K562 (cell line): ENCODE results near the gene RCC1. TPM values are rescaled to one million over a fixed set of nuclear protein-coding genes. Genes with fewer than 3 reads are reported as not detected.

Experiments
- CAMTA2 ChIP-seq: fragments of 250-450 bp; sonication (Bioruptor Pico); conservative IDR thresholded peaks from 2 replicates; pipeline ENCODE4 v1.5.1; 2022
- CHD2 ChIP-seq: IDR thresholded peaks from 2 replicates; pipeline ENCODE4 v1.6.1; 2011; ENCODE audit warnings: low read depth, low read length
- EP300 ChIP-seq: IDR thresholded peaks from 2 replicates; pipeline ENCODE4 v1.6.1; 2012; ENCODE audit warnings: low read length, improper control_type of control experiment
- ETS2 ChIP-seq: IDR thresholded peaks from 2 replicates; pipeline ENCODE4 v1.6.1; 2016; ENCODE audit warnings: borderline replicate concordance, missing genetic modification characterization, mild to moderate bottlenecking, moderate library complexity, missing compliant biosample characterization; ENCODE audit not compliant: poor library complexity, severe bottlenecking
- PHF21A ChIP-seq: fragments of 450-650 bp; IDR thresholded peaks from 2 replicates; pipeline ENCODE4 v1.6.1; 2017; ENCODE audit warnings: low read depth, borderline replicate concordance
- TEAD2 ChIP-seq: fragments of 450-650 bp; IDR thresholded peaks from 2 replicates; pipeline ENCODE4 v1.6.1; 2016; ENCODE audit warnings: missing genetic modification characterization, control low read depth, missing compliant biosample characterization
- ZBTB8A ChIP-seq: fragments of 450-650 bp; IDR thresholded peaks from 2 replicates; pipeline ENCODE4 v1.6.1; 2018; ENCODE audit warnings: mild to moderate bottlenecking, moderate library complexity; ENCODE audit not compliant: partially characterized antibody
- polyA plus RNA-seq, 8 experiments: library from polyadenylated mRNA; depleted of rRNA in 4 of 8; stranded (reverse) in 5 of 8; unstranded in 3 of 8; fragments of >200 nt; fragmentation: Nextera tagmentation in 2 of 8; fragmentation: Illumina TruSeq in 1 of 8; extraction: Ambion mirVana in 2 of 8; extraction: Trizol in 1 of 8; gene quantifications; 2 replicates each; pipeline versions ENCODE4 v1.2.1 to v1.2.3, GENCODE V29; 2011 to 2014; ENCODE audit warnings: inconsistent platforms in 1 of 8, missing spikeins in 1 of 8
- total RNA-seq, 7 experiments: library from RNA; depleted of rRNA in 6 of 7; stranded (reverse); fragments of >200 nt in 6 of 7; fragmentation: Illumina TruSeq in 2 of 7; extraction: Trizol in 2 of 7; gene quantifications; 2 replicates each; pipeline versions ENCODE4 v1.2.1 to v1.2.3, GENCODE V29; 2011 to 2021; ENCODE audit warnings: low replicate concordance in 1 of 7
- TF ChIP-seq, protein P1 (sequence below): fragments of 250-450 bp; sonication (Bioruptor Pico); IDR thresholded peaks from 2 replicates; pipeline ENCODE4 v1.5.0; 2021; ENCODE audit warnings: mild to moderate bottlenecking, borderline replicate concordance
- TF ChIP-seq, protein P2 (sequence below): fragments of 250-450 bp; sonication (Bioruptor Pico); IDR thresholded peaks from 2 replicates; pipeline ENCODE4 v1.4.0; 2020; ENCODE audit warnings: mild to moderate bottlenecking, moderate library complexity
- TF ChIP-seq, protein P3 (sequence below): sonication (generic); formaldehyde crosslinking; IDR thresholded peaks from 2 replicates; pipeline ENCODE4 v1.8.1; 2023; ENCODE audit warnings: missing genetic modification reagents, mild to moderate bottlenecking, borderline replicate concordance
- TF ChIP-seq, protein P4 (sequence below): fragments of 200-800 bp; sonication (Bioruptor generic); IDR thresholded peaks from 2 replicates; pipeline ENCODE4 v1.6.1; 2016; ENCODE audit warnings: missing genetic modification characterization, missing compliant biosample characterization
- TF ChIP-seq, protein P5 (sequence below): sonication (generic); formaldehyde crosslinking; IDR thresholded peaks from 2 replicates; pipeline ENCODE4 v1.8.1; 2023; ENCODE audit warnings: mild to moderate bottlenecking, missing genetic modification reagents

The RCC1 gene
- total and polyA plus RNA-seq, 9 of the 15 experiments (the other 6 are each of a cell fraction or from before 2014, with no cell fraction given), result 16.4 to 202 (median 107) TPM

DNA sequence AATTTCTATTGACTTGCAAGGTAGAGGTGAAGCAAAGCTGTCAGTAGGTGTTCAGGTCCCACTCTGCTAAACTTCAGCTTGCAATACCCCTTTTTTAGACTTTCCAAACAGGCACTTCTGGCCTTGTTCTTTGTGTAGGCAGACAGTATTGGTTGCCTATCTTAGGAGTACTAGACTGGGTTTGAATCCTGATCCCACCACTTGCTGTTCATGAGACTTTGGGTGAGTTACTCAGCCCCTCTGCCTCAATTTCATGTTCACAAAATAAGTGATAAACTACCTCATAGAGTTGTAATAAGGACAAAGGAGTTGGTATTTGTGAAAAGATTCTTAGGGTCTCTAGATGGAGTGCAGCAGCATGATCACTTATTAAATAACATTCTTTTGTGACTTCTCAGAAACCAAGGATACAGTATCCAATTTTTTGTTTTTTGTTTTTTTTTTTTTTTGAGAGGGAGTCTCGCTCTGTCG is 5.2 kb downstream of the RCC1 start (continued):
- TF ChIP-seq, protein P1, sequence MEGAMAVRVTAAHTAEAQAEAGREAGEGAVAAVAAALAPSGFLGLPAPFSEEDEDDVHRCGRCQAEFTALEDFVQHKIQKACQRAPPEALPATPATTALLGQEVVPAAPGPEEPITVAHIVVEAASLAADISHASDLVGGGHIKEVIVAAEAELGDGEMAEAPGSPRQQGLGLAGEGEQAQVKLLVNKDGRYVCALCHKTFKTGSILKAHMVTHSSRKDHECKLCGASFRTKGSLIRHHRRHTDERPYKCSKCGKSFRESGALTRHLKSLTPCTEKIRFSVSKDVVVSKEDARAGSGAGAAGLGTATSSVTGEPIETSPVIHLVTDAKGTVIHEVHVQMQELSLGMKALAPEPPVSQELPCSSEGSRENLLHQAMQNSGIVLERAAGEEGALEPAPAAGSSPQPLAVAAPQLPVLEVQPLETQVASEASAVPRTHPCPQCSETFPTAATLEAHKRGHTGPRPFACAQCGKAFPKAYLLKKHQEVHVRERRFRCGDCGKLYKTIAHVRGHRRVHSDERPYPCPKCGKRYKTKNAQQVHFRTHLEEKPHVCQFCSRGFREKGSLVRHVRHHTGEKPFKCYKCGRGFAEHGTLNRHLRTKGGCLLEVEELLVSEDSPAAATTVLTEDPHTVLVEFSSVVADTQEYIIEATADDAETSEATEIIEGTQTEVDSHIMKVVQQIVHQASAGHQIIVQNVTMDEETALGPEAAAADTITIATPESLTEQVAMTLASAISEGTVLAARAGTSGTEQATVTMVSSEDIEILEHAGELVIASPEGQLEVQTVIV (CRISPR knock-in tag), result no peak
- TF ChIP-seq EP300, result no peak
- 0 out of 2 replicates have a peak, but pooled peaks have one; percentile 0 for TF ChIP-seq CHD2
- TF ChIP-seq, protein P2, sequence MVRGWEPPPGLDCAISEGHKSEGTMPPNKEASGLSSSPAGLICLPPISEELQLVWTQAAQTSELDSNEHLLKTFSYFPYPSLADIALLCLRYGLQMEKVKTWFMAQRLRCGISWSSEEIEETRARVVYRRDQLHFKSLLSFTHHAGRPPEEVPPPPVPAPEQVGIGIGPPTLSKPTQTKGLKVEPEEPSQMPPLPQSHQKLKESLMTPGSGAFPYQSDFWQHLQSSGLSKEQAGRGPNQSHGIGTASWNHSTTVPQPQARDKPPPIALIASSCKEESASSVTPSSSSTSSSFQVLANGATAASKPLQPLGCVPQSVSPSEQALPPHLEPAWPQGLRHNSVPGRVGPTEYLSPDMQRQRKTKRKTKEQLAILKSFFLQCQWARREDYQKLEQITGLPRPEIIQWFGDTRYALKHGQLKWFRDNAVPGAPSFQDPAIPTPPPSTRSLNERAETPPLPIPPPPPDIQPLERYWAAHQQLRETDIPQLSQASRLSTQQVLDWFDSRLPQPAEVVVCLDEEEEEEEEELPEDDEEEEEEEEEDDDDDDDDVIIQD (CRISPR knock-in tag), result no peak
- TF ChIP-seq ZBTB8A, result no peak
- TF ChIP-seq, protein P3, sequence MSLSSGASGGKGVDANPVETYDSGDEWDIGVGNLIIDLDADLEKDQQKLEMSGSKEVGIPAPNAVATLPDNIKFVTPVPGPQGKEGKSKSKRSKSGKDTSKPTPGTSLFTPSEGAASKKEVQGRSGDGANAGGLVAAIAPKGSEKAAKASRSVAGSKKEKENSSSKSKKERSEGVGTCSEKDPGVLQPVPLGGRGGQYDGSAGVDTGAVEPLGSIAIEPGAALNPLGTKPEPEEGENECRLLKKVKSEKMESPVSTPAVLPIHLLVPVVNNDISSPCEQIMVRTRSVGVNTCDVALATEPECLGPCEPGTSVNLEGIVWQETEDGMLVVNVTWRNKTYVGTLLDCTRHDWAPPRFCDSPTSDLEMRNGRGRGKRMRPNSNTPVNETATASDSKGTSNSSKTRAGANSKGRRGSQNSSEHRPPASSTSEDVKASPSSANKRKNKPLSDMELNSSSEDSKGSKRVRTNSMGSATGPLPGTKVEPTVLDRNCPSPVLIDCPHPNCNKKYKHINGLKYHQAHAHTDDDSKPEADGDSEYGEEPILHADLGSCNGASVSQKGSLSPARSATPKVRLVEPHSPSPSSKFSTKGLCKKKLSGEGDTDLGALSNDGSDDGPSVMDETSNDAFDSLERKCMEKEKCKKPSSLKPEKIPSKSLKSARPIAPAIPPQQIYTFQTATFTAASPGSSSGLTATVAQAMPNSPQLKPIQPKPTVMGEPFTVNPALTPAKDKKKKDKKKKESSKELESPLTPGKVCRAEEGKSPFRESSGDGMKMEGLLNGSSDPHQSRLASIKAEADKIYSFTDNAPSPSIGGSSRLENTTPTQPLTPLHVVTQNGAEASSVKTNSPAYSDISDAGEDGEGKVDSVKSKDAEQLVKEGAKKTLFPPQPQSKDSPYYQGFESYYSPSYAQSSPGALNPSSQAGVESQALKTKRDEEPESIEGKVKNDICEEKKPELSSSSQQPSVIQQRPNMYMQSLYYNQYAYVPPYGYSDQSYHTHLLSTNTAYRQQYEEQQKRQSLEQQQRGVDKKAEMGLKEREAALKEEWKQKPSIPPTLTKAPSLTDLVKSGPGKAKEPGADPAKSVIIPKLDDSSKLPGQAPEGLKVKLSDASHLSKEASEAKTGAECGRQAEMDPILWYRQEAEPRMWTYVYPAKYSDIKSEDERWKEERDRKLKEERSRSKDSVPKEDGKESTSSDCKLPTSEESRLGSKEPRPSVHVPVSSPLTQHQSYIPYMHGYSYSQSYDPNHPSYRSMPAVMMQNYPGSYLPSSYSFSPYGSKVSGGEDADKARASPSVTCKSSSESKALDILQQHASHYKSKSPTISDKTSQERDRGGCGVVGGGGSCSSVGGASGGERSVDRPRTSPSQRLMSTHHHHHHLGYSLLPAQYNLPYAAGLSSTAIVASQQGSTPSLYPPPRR (CRISPR knock-in tag), result no peak
- TF ChIP-seq, protein P4, sequence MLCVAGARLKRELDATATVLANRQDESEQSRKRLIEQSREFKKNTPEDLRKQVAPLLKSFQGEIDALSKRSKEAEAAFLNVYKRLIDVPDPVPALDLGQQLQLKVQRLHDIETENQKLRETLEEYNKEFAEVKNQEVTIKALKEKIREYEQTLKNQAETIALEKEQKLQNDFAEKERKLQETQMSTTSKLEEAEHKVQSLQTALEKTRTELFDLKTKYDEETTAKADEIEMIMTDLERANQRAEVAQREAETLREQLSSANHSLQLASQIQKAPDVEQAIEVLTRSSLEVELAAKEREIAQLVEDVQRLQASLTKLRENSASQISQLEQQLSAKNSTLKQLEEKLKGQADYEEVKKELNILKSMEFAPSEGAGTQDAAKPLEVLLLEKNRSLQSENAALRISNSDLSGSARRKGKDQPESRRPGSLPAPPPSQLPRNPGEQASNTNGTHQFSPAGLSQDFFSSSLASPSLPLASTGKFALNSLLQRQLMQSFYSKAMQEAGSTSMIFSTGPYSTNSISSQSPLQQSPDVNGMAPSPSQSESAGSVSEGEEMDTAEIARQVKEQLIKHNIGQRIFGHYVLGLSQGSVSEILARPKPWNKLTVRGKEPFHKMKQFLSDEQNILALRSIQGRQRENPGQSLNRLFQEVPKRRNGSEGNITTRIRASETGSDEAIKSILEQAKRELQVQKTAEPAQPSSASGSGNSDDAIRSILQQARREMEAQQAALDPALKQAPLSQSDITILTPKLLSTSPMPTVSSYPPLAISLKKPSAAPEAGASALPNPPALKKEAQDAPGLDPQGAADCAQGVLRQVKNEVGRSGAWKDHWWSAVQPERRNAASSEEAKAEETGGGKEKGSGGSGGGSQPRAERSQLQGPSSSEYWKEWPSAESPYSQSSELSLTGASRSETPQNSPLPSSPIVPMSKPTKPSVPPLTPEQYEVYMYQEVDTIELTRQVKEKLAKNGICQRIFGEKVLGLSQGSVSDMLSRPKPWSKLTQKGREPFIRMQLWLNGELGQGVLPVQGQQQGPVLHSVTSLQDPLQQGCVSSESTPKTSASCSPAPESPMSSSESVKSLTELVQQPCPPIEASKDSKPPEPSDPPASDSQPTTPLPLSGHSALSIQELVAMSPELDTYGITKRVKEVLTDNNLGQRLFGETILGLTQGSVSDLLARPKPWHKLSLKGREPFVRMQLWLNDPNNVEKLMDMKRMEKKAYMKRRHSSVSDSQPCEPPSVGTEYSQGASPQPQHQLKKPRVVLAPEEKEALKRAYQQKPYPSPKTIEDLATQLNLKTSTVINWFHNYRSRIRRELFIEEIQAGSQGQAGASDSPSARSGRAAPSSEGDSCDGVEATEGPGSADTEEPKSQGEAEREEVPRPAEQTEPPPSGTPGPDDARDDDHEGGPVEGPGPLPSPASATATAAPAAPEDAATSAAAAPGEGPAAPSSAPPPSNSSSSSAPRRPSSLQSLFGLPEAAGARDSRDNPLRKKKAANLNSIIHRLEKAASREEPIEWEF (CRISPR knock-in tag), result no peak
- TF ChIP-seq, protein P5, sequence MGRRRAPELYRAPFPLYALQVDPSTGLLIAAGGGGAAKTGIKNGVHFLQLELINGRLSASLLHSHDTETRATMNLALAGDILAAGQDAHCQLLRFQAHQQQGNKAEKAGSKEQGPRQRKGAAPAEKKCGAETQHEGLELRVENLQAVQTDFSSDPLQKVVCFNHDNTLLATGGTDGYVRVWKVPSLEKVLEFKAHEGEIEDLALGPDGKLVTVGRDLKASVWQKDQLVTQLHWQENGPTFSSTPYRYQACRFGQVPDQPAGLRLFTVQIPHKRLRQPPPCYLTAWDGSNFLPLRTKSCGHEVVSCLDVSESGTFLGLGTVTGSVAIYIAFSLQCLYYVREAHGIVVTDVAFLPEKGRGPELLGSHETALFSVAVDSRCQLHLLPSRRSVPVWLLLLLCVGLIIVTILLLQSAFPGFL (CRISPR knock-in tag), result peak; percentile 2; the same call in 1 of the 2 replicates
- no peak for TF ChIP-seq PHF21A
- peak; percentile 90 for TF ChIP-seq CAMTA2 (CRISPR knock-in tag)
- TF ChIP-seq TEAD2, result no peak
- no peak for TF ChIP-seq ETS2 (tag)
